Body of pancreas (tissue), 4 donors: Measurements from ENCODE around the gene OGFR.

Source experiments
- POLR2A ChIP-seq, 3 donors: fragments of 450-650 bp; IDR thresholded peaks; one replicate each; pipeline ENCODE4 v1.6.1; 2016; ENCODE audit warnings: antibody characterized with exemption in 3 of 3, mild to moderate bottlenecking in 2 of 3
- TF ChIP-seq, protein P1 (sequence below), 7 experiments: fragments of 450-650 bp in 4 of 7; fragments of 200-600 bp in 3 of 7; sonication (generic) in 3 of 7; IDR thresholded peaks; one replicate each; pipeline ENCODE4 v1.5.1; 2016 to 2019; ENCODE audit warnings: antibody characterized with exemption in 7 of 7

DNA sequence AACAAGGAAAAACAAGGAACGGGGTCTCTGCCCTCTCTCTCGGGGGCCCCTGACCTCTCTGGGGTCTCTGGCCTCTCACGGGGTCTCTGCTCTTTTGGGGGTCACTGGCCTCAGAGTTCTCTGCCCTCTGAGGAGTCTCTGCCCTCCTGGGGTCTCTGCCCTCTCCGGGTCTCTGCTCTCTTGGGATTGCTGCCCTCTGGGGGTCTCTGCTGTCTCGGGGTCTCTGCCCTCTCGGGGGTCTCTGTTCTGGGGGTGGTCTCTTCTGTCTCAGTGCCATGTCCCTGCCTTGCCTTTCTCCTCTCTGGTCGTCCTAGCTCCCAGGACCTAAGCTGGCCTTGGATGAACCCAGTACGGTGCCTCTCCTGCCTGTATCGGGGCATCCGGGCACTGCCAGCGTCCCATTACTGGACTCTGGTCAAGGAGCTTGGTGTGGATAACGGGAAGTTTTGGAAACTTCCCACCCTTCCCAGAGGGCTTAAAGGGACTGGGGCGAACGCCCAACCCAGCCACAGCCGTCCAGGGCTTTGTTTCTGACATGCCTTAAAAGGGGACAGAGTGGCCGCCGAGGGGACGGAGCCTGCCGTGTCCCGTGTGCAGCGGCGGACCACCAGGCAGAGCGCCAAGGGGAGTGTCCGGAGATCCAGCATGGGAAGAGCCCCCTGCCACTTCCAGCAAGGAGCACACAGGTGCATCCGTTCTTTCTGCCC, 33.1 kb upstream of the OGFR start:
- TF ChIP-seq, protein P1, sequence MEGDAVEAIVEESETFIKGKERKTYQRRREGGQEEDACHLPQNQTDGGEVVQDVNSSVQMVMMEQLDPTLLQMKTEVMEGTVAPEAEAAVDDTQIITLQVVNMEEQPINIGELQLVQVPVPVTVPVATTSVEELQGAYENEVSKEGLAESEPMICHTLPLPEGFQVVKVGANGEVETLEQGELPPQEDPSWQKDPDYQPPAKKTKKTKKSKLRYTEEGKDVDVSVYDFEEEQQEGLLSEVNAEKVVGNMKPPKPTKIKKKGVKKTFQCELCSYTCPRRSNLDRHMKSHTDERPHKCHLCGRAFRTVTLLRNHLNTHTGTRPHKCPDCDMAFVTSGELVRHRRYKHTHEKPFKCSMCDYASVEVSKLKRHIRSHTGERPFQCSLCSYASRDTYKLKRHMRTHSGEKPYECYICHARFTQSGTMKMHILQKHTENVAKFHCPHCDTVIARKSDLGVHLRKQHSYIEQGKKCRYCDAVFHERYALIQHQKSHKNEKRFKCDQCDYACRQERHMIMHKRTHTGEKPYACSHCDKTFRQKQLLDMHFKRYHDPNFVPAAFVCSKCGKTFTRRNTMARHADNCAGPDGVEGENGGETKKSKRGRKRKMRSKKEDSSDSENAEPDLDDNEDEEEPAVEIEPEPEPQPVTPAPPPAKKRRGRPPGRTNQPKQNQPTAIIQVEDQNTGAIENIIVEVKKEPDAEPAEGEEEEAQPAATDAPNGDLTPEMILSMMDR (IDR thresholded peaks at IDR 0.05) = no peak
- TF ChIP-seq POLR2A (IDR thresholded peaks at IDR 0.05) = no peak
